HG02610 (cell line): ENCODE results near the gene ITGA3.

ENCODE experiments used
- ATAC-seq: cut with Tn5 transposase; IDR thresholded peaks from one replicate; pipeline ENCODE4 v1.9.1; 2021; ENCODE audit warnings: mild to moderate bottlenecking, moderate library complexity; ENCODE audit not compliant: unreplicated experiment

ITGA3 gene

GRCh38 chr17:50090971-50091917, 35.3 kb downstream of the ITGA3 start:
- no peak for ATAC-seq

DNA sequence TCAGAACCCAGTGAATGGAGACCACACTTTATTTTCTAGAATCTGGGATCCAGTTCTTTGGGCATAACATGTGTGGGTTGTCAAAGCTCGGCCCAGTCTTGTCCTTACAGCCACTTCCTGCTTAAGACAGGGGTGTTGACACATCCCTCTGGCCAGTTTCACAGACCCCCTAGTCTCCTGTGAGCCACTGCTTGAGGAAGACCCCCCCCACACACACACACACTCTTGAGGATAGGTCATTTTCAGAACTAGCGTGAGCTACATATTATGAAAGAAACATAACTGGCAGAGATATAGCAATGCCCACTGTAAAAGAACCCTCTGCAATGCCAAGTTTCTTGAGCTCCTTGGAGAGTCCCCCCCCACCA, 36.0 kb downstream of the ITGA3 start:
- ATAC-seq: no peak

GRCh38 chr17:50093246-50093645, 37.3 kb downstream of the ITGA3 start:
- no peak for ATAC-seq

GRCh38 chr17:50093807-50094206, 37.9 kb downstream of the ITGA3 start:
- ATAC-seq: no peak

DNA sequence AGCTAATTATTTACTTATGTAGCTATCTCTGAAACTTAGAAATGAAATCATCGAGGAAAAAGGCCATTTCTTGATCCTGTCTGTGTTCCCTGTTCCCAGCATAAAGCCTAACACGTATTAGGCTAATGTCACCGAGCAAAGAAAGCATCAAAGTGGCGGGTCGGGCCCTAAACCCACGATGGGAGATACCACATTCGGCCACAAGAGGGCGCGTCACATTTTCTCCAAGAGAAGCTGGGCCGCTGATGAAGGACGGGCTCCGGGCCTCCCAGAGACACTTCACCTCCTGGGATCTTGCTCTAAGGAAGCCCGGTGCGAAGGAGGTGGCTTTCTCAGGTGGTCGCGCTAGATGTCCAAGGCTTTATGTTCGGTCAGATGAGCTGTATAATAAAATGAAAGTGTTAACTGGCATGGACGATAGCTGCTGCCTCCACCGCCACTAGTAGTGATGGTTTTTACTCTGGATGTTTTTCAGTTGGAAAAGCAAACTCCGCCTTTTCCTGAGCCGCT, 38.4 kb downstream of the ITGA3 start:
- no peak for ATAC-seq

- ATAC-seq: peak; percentile 91
These were observed 39.1 kb downstream of the ITGA3 start, which contains the start of gene PDK2 for GRCh38 chr17:50094753-50095619. Gene PDK2 (plus strand): TSS chr17:50095351. CDS start chr17:50095436, 85 bp downstream.

DNA sequence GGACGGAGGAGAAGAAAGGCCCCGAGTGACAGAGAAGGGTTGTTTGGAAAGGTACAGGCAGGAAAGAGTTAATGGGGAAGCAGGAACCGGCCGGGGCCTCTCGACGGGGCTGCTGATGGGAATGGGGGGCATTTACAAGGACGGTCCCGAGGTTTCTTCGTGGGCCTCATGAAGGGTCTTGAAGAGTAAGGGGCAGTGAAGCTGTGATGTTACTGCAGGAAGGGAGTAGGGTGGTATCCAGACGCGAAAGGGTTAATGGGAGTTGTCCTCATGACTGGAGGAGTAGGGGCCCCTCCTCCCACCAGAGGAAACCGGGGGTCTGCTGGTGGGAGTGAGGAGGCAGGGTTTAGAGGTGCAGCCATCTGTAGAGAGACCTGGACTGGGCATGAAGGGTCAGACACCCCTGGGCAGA, 39.7 kb downstream of the ITGA3 start:
- ATAC-seq: no peak

- ATAC-seq: no peak
These were observed 40.2 kb downstream of the ITGA3 start for GRCh38 chr17:50096092-50096491.

GRCh38 chr17:50096758-50097157, 40.8 kb downstream of the ITGA3 start:
- no peak for ATAC-seq

- ATAC-seq: no peak
These were observed 41.5 kb downstream of the ITGA3 start for GRCh38 chr17:50097455-50097854.

DNA sequence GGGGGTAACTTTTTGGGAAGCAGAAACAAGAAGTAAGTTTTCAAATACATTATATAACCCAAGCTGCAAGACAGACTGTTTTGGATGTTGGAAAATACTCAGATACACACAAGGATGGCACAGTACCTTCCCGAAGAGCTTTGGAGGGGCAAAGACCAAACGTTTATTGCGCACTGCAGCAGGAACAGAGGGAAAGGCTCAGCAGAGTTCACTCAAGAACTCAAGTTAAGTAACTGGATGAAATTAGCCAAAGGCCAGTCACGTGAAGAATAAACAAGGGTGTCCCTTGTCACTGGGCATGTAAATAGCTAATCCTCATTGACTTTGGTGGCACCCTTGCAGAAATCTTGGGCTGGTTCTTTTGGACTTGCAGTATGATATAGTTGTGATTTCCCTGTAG, 42.0 kb downstream of the ITGA3 start:
- ATAC-seq: no peak

- no peak for ATAC-seq
These were observed 42.7 kb downstream of the ITGA3 start for GRCh38 chr17:50098583-50098982.

DNA sequence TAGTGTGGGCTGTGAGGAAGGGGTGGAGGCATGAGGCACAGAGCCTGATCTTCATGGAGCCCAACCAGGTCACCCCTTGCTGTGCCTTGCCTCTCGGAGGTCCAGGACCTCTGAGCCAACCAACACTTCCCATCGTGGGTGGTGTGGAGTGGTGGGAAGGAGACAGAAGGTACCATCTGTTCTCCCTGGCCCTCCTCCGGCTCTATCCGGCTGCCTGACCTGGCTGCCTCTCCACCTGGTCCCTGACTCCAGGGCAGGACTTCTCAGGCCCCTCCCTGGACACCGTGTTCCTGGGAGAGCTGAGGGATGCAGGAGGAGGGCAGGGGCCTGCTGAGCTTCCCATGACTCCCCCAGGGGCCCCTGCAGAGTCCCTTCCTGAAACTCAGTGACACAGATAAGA, 43.1 kb downstream of the ITGA3 start:
- no peak for ATAC-seq

GRCh38 chr17:50100480-50100883, 44.6 kb downstream of the ITGA3 start:
- ATAC-seq: no peak

DNA sequence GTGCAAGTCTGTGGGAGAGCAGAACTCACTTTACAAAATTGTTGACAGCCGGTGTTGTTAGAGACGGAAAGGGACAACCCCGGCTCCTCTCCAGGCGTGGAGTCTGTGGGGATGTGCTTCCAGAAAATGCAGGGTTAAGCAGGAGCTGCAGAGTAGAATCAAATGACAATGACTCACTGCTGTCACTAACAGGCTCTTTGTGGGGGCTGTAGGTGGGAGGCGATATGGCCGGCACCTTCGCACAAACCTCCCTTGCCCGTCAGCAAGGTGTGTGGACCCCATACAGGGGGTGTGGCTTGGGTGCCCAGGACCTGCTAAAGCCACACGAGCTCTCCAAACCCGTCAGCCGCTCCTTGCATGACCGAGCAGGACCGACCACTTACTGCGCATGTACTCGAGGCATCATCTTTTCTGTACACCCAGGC, 45.0 kb downstream of the ITGA3 start:
- ATAC-seq: no peak

- no peak for ATAC-seq
These were observed 45.6 kb downstream of the ITGA3 start for GRCh38 chr17:50101346-50102163.

DNA sequence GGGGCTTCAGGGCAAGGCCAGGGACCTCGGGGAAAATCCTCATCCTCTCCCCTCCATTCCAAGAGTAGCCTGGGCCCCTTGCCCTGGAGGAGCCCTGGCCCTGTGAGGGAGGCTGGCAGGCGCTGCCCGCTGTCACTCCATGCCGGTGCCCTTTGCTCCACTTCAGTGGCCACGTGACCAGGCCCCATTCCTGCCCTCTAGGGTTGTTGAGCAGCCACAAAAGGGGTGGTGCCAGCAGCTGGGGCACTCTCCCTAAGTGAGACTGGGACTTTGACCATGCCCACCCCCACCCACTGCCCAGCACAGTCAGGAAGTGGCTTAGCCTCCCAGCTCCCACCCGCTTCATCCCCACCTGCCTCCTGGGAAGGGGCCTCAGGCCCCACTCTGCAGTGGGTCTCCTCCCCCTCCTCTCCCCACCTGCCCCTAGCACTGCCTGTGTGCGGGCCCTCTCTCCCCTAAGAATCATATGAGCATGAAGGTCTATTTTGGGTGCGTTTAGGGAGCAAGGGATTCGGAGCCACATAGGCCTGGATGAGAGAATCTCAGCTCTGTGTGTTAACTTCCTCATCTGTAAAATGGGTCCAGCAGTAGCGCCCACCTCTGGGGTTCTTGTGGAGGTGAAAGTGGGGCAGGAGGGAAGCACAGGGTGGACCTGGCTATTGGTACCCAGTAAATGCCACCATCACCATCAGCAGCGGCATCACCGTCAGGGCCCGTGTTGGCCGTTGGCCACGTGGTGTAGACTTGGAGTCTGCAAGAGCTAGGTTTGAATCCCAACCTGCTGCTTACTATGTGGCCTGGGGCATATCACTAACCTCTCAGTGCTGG, 46.5 kb downstream of the ITGA3 start:
- no peak for ATAC-seq

DNA sequence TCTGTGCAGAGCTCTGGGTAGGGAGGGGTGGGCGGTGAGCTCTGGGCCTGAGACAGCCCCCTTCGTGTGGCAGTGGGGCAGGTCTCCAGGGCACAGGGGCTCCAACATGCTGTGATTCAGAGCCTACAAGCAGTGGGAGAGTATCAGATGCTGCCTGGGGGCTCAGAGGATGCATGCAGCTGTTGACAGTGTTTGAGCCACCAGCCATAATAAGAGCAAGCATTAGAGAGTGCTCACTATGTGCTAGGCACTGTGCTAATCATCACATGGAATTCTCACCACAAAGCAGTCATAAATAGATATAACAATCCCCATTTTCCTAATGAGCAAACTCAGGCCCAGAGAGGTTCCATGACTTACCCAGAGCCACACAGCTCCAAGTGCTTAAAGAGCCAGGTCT, 47.3 kb downstream of the ITGA3 start:
- ATAC-seq: no peak

GRCh38 chr17:50103941-50104340, 48.0 kb downstream of the ITGA3 start:
- ATAC-seq: no peak

GRCh38 chr17:50105811-50106210, 49.9 kb downstream of the ITGA3 start:
- no peak for ATAC-seq
